Measurements from ENCODE around the gene VRK3. TPM values are rescaled to one million over a fixed set of nuclear protein-coding genes. Genes with fewer than 3 reads are reported as not detected.
"Not testable (repeated sequence)": the region's sequence is repeated elsewhere in the genome, so short reads cannot be mapped to it uniquely, and the experiment has no call there.

VRK3 gene
- total RNA-seq, 1 donor from 2014 or later = 43.4 TPM

GRCh38 chr19:50059045-50059444, 33.9 kb upstream of the VRK3 start:
- no peaks in the 10 kb centered on the region for H3K4me1 Mint-ChIP-seq
- no peak for TF ChIP-seq CTCF (conservative IDR thresholded peaks at IDR 0.05)
- H3K4me3 Mint-ChIP-seq = no peak overlapping the region
- H3K9me3 Mint-ChIP-seq = no peaks in the 10 kb centered on the region
- no peak overlapping the region for H3K27ac Mint-ChIP-seq (ENCODE audit: unreplicated experiment)
- H3K36me3 Mint-ChIP-seq (ENCODE audit: low read depth) = peaks cover 8% of the 10 kb centered on the region
- H3K27me3 Mint-ChIP-seq (ENCODE audit: low read depth) = peaks cover 5% of the 10 kb centered on the region
- no peak for DNase-seq (ENCODE audit: low read depth, low spot score)

- no peak for DNase-seq (ENCODE audit: low read depth, low spot score)
- no peaks in the 10 kb centered on the region for H3K9me3 Mint-ChIP-seq
- no peaks in the 10 kb centered on the region for H3K4me1 Mint-ChIP-seq
- no peak overlapping the region for H3K27ac Mint-ChIP-seq (ENCODE audit: unreplicated experiment)
- peaks cover 5% of the 10 kb centered on the region for H3K27me3 Mint-ChIP-seq (ENCODE audit: low read depth)
- no peak overlapping the region for H3K4me3 Mint-ChIP-seq
- peaks cover 8% of the 10 kb centered on the region for H3K36me3 Mint-ChIP-seq (ENCODE audit: low read depth)
- TF ChIP-seq CTCF (conservative IDR thresholded peaks at IDR 0.05) = no peak
Observed at GRCh38 chr19:50058425-50058824, 33.3 kb upstream of the VRK3 start.

GRCh38 chr19:50053119-50053518, 27.9 kb upstream of the VRK3 start:
- H3K27ac Mint-ChIP-seq (ENCODE audit: unreplicated experiment) = no peak overlapping the region
- H3K4me3 Mint-ChIP-seq = no peak overlapping the region
- no peaks in the 10 kb centered on the region for H3K9me3 Mint-ChIP-seq
- peaks cover 15% of the 10 kb centered on the region for H3K27me3 Mint-ChIP-seq (ENCODE audit: low read depth)
- H3K4me1 Mint-ChIP-seq = peaks cover 9% of the 10 kb centered on the region
- TF ChIP-seq CTCF (conservative IDR thresholded peaks at IDR 0.05) = no peak
- H3K36me3 Mint-ChIP-seq (ENCODE audit: low read depth) = peaks cover 14% of the 10 kb centered on the region
- no peak for DNase-seq (ENCODE audit: low read depth, low spot score)

GRCh38 chr19:50051964-50052363, 26.8 kb upstream of the VRK3 start:
- Mint-ChIP-seq H3K27ac (ENCODE audit: unreplicated experiment) (no peak overlapping the region), H3K4me3 (peak overlapping the region; percentile 68), H3K9me3 (no peaks in the 10 kb centered on the region), H3K27me3 (ENCODE audit: low read depth) (peaks cover 15% of the 10 kb centered on the region), H3K36me3 (ENCODE audit: low read depth) (peaks cover 26% of the 10 kb centered on the region), H3K4me1 (peaks cover 9% of the 10 kb centered on the region)
- TF ChIP-seq CTCF (conservative IDR thresholded peaks at IDR 0.05) = no peak
- no peak for DNase-seq (ENCODE audit: low read depth, low spot score)

GRCh38 chr19:50051228-50051895, 26.2 kb upstream of the VRK3 start:
- Mint-ChIP-seq H3K36me3 (ENCODE audit: low read depth) (peaks cover 32% of the 10 kb centered on the region), H3K27me3 (ENCODE audit: low read depth) (peaks cover 15% of the 10 kb centered on the region), H3K4me3 (peak overlapping the region; percentile 89)
- H3K9me3 Mint-ChIP-seq; H3K4me1 Mint-ChIP-seq; DNase-seq (ENCODE audit: low read depth, low spot score); H3K27ac Mint-ChIP-seq (ENCODE audit: unreplicated experiment): not testable (repeated sequence)

GRCh38 chr19:50050406-50051227, 25.4 kb upstream of the VRK3 start:
- peaks cover 9% of the 10 kb centered on the region for H3K4me1 Mint-ChIP-seq
- DNase-seq (ENCODE audit: low read depth, low spot score) = peak; percentile 57

More at GRCh38 chr19:50050406-50051227, 25.4 kb upstream of the VRK3 start:
- H3K36me3 Mint-ChIP-seq (ENCODE audit: low read depth) = peaks cover 37% of the 10 kb centered on the region
- peaks cover 15% of the 10 kb centered on the region for H3K27me3 Mint-ChIP-seq (ENCODE audit: low read depth)
- peaks cover 5% of the 10 kb centered on the region for H3K9me3 Mint-ChIP-seq
- H3K27ac Mint-ChIP-seq (ENCODE audit: unreplicated experiment) = peak overlapping the region; percentile 20
- peak overlapping the region; percentile 89 for H3K4me3 Mint-ChIP-seq
- no peak for TF ChIP-seq CTCF (conservative IDR thresholded peaks at IDR 0.05)

All from neural crest cell (in vitro differentiated cells).